ENCODE data around the gene DHPS.
A peak's percentile ranks its signal among the peaks of the same experiment; 100 is the strongest.
"Not testable (repeated sequence)": the region's sequence is repeated elsewhere in the genome, so short reads cannot be mapped to it uniquely, and the experiment has no call there.

Gene DHPS

DNA sequence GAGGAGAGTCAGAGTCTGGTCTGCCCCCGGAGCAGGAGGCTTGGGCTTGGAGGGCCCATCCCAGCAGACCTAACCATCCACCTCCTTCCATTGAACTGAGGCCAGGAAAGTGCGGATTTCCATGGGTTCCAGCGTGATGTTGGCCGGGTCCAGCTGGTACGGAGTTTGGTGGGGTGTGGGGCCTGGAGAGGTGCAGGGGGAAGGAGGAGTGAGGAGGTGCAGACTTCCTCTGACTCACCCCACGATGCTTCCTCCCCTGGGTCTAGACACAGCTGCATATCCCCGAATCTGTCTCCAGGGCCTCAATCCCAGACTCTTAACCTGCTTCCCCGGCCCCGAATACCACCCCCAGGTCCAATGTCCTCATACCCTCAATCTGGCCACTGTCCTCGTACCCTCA, 35.1 kb downstream of the DHPS start:
- DNase-seq (ENCODE audit: low read depth in 2 of 2), result no peak

DNA sequence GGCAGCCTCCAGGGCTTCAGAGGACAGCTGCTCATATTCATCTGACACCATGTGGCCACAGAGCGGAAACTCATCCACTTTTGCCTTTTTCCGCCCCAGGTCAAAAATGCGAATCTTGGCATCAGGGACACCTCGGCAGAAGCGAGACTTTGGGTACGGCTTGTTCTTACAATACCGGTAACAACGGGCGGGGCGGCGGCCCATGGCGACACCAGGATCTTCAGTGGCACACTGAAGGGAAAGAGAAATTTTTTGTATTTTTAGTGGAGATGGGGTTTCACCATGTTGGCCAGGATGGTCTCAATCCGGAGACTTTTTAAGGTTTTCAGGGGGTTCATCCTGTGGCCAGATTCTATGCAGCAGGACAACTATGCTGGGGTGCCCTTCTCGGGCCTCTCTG, 38.0 kb downstream of the DHPS start:
- DNase-seq (ENCODE audit: low read depth in 2 of 2), result not testable (repeated sequence)

DNA sequence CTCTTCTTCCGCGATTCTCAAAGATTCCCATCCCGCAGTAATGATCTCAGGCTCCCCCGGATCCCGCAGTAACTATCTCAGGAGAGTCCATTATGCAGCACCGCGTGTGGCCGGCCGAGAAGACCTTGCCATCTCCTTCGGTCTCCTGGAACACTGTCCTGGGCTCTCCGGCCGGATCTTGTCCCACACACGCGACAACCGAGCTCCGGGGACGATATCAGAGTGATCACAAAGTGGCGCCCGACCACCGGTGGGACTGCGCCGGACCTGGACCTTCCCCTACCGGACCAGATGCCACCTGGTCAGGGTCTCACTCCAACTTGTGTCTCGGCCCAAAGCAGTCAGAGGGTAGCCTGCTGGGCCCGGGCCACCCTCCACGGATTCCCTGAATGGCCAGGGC, 39.2 kb downstream of the DHPS start:
- DNase-seq (ENCODE audit: low read depth in 2 of 2), result no peak

DNA sequence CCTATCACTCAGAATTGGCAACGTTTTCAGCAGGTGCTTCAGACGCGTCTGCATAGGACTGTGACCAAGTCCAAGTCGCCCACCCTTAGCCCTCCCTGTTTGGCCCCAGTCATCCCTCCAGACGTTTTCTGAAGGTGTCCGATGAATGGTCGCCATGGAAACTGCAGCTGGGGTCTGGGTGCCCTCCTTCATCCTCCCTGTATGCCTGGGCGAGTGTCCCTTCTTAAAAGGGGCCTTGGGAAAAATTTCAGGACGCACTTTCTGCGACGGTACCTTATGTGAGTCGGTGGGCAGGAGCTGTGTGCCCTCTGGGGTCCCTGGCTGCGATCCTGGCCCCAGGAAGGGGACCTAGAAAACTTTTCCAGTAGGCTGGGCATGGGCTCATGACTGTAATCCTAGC, 40.2 kb downstream of the DHPS start:
- DNase-seq (ENCODE audit: low read depth in 2 of 2), result no peak

DNA sequence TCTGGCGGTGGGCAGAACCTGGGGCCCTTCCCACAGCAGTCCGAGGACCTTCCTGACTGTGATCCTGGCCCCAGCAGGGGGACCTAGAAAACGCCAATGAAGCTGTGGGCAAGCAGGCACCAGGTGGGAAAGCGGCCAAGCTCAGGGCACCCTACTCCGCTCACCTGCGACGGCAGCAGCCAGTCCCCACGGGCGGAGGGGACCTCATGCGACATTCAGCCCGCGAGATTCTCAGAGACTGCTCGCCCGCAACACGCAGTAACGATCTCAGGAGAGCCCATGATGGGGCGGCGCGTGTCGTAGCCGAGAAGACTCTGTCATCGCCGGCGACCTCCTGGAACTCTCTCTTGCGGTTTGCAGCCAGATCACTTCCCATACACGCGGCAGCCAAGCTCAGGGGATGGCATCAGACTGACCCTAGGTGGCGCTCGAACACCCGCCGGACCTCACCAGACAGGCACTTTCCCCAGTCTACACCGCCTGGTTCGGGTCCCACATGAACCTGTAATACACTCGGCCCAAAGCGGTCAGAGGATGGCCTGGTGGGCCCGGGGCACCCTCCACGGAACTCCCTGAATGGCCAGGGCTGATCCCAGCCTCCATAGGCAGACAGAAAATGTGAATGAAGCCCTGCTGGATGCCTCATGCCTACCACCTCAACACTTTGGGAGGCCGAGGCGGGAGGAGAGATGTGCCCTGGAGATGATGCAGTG, 41.6 kb downstream of the DHPS start:
- DNase-seq (ENCODE audit: low read depth in 2 of 2), result peak; percentile 73 to 74

DNA sequence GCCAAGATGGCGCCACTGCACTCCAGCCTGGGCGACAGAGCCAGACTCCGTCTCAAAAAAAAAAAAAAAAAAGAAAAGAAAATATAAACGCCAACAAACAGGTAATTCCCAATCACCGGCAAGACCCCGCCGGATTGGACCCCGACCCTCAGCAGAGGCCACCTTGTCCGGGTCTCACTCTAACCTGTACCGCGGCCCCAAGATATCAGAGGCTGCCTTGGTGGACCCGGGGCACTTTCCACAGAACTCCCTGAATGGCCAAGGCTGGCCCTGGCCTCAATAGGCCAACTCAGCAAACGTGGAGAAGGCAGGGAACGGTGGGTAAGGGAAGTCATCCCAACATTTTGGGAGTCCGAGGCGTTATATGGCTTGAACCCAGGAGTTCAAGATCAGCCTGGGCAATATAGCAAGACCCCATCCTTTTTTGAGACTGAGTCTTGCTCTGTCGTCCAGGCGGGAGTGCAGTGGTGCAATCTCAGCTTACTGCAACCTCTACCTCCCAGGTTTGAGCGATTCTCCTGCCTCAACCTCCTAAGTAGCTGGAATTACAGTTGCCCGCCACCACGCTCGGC, 43.0 kb downstream of the DHPS start:
- DNase-seq (ENCODE audit: low read depth in 2 of 2), result no peak

DNA sequence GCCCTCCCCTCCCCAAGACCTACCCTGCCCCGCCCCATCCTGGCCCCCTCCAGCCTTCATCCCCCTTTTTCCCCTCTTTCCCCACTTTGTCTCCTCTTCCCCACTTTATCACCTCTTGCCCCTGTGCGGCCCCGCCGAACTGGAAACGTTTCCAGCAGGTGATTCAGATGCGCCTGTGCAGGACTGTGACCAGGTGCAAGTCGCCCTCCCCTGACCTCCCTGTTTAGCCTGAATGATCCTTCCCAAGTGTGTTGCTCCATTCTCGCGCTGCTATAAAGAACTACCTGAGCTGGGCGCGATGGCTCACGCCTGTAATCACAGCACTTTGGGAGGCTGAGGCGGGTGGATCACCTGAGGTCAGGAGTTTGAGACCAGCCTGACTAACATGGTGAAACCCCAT, 45.0 kb downstream of the DHPS start:
- DNase-seq (ENCODE audit: low read depth in 2 of 2), result no peak

DNA sequence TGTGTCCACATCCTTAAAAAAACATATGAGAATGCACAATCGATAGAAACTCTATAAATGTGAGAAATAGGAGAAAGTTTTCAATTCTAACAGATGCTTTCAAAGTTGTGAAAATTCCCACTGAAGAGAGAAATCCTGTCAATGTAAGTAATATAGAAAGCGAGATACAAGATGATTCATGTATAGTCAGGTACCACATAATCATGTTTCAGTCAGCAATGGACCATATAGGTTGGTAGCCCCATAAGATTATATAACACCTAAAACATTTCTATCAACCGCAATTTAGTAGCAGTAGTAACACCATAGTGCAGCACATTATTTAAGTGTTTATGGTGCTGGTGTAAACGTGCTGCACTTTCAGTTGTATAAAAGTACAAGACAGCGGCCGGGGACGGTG, 52.5 kb downstream of the DHPS start:
- no peak for DNase-seq (ENCODE audit: low read depth in 2 of 2)

DNA sequence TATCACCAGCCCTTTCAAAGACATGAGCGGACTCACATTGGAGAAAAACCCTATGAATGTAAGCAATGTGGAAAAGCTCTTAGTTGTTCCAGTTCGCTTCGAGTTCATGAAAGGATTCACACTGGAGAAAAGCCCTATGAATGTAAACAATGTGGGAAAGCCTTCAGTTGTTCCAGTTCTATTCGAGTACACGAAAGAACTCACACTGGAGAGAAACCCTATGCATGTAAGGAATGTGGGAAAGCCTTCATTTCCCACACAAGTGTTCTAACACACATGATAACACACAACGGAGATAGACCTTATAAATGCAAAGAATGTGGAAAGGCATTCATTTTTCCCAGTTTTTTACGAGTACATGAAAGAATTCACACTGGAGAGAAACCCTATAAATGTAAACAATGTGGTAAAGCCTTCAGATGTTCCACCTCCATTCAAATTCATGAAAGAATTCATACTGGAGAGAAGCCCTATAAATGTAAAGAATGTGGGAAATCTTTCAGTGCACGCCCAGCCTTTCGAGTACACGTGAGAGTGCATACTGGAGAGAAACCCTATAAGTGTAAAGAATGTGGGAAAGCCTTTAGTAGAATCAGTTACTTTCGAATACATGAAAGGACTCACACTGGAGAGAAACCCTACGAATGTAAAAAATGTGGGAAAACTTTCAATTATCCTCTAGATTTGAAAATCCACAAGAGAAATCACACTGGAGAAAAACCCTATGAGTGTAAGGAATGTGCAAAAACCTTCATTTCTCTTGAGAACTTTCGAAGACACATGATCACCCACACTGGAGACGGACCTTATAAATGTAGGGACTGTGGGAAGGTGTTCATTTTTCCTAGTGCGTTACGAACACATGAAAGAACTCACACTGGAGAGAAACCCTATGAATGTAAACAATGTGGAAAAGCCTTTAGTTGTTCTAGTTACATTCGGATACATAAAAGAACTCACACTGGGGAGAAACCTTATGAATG, 53.3 kb downstream of the DHPS start:
- no peak for DNase-seq (ENCODE audit: low read depth in 2 of 2)

DNA sequence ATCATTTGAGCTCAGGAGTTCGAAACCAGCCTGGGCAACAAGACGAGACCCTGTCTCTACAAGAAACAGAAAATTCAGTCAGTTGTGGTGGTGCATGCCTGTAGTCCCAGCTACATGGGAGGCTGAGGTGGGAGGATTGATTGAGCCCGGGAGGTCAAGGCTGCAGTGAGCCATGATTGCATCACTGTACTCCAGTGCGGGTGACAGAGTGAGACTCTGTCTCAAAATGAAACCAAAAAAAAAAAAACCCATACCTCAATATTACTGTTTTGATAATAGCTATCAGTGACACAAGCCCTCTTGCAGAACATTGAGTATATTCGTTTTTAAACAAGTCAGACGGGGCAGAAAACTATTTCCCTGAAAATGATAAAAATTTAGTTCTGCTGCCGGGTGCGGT, 54.7 kb downstream of the DHPS start:
- DNase-seq (ENCODE audit: low read depth in 2 of 2), result no peak

Data from activated CD8-positive, alpha-beta memory T cell treated with anti-CD3 and anti-CD28 coated beads for 4 hours (primary cell).